GM12891 (cell line): ENCODE results near the gene RPN1.

ENCODE experiments used
- POLR2A ChIP-seq: IDR thresholded peaks from 2 replicates; pipeline ENCODE4 v1.6.1; 2011; ENCODE audit warnings: low read depth, low read length, control low read depth
- POLR2AphosphoS5 ChIP-seq: IDR thresholded peaks from 2 replicates; pipeline ENCODE4 v1.6.1; 2011; ENCODE audit warnings: low read depth, low read length, control low read depth
- SPI1 ChIP-seq: IDR thresholded peaks from 2 replicates; pipeline ENCODE4 v1.6.1; 2011; ENCODE audit warnings: low read depth, low read length, control low read depth

GRCh38 chr3:128681369-128681829 lies 30.8 kb upstream of the RPN1 start:
- no peak for TF ChIP-seq POLR2AphosphoS5
- TF ChIP-seq POLR2A = no peak
- no peak for TF ChIP-seq SPI1
